NCI-H2107 (cell line): ENCODE results near the gene CNEP1R1.
A peak's percentile ranks its signal among the peaks of the same experiment; 100 is the strongest.

Experiments
- DNase-seq: peaks from one replicate; lab custom pipeline; 2025; lab: John Stamatoyannopoulos, UW

The CNEP1R1 gene

GRCh38 chr16:50065241-50065623 lies 40.2 kb downstream of the CNEP1R1 start:
- DNase-seq: no peak

- peak; percentile 51 for DNase-seq
These were observed 40.8 kb downstream of the CNEP1R1 start, which contains the start of gene HEATR3 for GRCh38 chr16:50065624-50066481. Gene HEATR3, plus strand, starts transcription at chr16:50065970. Its CDS starts 162 bp downstream, at chr16:50066132.

- DNase-seq: no peak
These were observed 41.7 kb downstream of the CNEP1R1 start for GRCh38 chr16:50066482-50067289.

GRCh38 chr16:50067290-50067853 lies 42.3 kb downstream of the CNEP1R1 start:
- DNase-seq: no peak

- DNase-seq: no peak
These were observed 43.5 kb downstream of the CNEP1R1 start for GRCh38 chr16:50068550-50068949.

GRCh38 chr16:50069060-50069459 lies 44.0 kb downstream of the CNEP1R1 start:
- DNase-seq: no peak

DNA sequence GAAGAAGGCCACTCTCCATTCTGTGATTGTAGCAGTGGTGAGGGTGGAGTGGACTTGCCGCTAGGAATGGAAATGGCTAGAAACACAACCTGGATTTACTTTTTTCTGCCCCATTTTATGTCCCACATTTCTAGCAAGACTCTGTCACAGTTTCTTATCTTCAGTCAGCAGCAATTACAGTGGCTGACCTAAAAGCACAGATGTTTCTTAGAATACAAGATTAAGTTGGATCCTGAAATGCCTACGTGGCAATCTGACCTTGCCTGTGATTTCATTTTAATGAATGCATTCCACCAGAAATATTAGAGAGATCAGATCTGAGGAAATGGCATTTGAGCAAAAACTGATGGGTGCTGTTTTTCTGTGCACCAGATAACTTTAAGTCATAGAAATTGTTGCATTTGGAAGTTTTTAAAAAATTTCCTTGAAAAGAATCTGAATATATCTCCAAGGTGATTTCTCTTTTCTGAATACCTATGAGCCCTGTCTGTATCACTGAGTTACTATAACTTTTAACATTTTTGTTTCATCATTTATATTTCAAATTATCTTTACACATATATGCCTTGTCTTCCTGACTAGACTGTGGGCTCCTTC lies 46.1 kb downstream of the CNEP1R1 start:
- DNase-seq: no peak

GRCh38 chr16:50072730-50073129 lies 47.7 kb downstream of the CNEP1R1 start:
- no peak for DNase-seq

- DNase-seq: no peak
These were observed 54.5 kb downstream of the CNEP1R1 start for GRCh38 chr16:50079397-50080140.

DNA sequence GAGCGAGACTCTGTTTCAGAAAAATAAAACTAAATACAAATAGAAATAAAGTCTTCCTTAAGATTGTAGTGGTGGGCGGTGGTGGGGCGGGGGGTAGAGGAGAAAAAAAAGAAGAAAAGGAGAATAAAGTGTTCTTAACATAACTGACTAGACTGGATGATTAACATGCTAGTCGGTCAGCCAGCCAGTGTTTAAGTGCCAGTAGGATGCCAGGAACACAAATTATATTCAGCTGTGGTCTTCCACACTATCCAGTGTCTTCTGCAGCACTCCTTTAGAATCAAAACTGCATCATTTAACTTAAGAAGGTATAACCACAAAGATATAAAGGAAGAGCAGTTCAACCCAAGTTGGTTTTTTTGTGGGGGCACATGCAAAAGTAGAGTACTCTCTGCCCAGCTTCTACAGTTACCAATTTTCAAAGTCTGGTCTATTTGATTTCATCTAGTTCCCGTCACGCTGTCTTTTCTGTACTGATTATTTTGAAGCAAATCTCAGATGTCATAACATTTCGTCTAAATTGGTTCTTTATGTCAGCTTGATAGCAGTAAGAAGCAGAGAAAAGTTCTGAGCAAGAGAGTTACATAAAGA lies 56.5 kb downstream of the CNEP1R1 start:
- no peak for DNase-seq

GRCh38 chr16:50083996-50084395 lies 59.0 kb downstream of the CNEP1R1 start:
- no peak for DNase-seq

DNA sequence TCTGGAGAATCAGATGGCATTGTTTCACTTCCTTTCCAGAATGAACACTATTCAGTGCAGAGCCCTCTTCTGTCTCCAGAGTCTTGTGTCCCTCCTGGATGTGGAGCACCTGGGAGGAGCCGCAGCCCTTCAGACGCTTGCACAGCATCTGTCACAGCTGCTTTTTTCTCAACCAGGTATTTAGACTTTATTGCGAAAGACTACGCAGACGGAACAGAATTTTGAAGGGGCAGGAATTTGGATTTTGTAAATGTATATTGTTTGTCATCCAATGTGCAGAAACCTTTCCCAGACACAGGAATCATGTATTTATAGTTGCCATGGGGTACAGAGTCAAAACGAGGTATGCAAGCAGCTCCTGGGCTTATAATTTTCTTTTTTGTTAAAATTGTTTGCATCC lies 61.2 kb downstream of the CNEP1R1 start:
- DNase-seq: no peak
